Endothelial cell of umbilical vein (primary cell): ENCODE measurements around the gene GRIA4.

Source experiments
- CTCF ChIP-seq, 2 donors: IDR thresholded peaks; 1 replicate in 1 of 2; 2 replicates in 1 of 2; pipeline ENCODE4 v1.5.1; 2011; ENCODE audit warnings: low read length in 2 of 2, mild to moderate bottlenecking in 2 of 2, moderate library complexity in 2 of 2, control low read depth in 1 of 2, inconsistent platforms in 1 of 2, low read depth in 1 of 2; ENCODE audit not compliant: insufficient read depth in 1 of 2; ENCODE audit errors: extremely low read depth in 1 of 2
- EZH2 ChIP-seq: IDR thresholded peaks from 2 replicates; pipeline ENCODE4 v1.6.1; 2012; ENCODE audit warnings: borderline replicate concordance, low read depth, mild to moderate bottlenecking, moderate library complexity, low read length, inconsistent platforms; ENCODE audit not compliant: severe bottlenecking
- FOS ChIP-seq: IDR thresholded peaks from 2 replicates; pipeline ENCODE4 v1.6.1; 2011; ENCODE audit warnings: mild to moderate bottlenecking, low read length, moderate library complexity, borderline replicate concordance; ENCODE audit not compliant: insufficient read depth
- MAX ChIP-seq: IDR thresholded peaks from 2 replicates; pipeline ENCODE4 v1.6.1; 2011; ENCODE audit not compliant: insufficient read depth, insufficient read length
- MYC ChIP-seq: IDR thresholded peaks from one replicate; pipeline ENCODE4 v1.6.1; 2011; ENCODE audit warnings: mild to moderate bottlenecking, low read depth, low read length
- POLR2A ChIP-seq: IDR thresholded peaks from 2 replicates; pipeline ENCODE4 v1.6.1; 2012; ENCODE audit warnings: low read depth, mild to moderate bottlenecking, control low read depth, low read length
- POLR2AphosphoS5 ChIP-seq: IDR thresholded peaks from 2 replicates; pipeline ENCODE4 v1.6.1; 2012; ENCODE audit warnings: low read depth, mild to moderate bottlenecking, control low read depth, low read length, moderate library complexity; ENCODE audit not compliant: insufficient read depth

GRCh38 chr11:105863523-105863922, 253.7 kb downstream of the GRIA4 start:
- no peak for TF ChIP-seq POLR2A
- TF ChIP-seq CTCF (IDR thresholded peaks at IDR 0.05; ENCODE audit: extremely low read depth in 1 of 2, insufficient read depth in 1 of 2, low read depth in 1 of 2, low read length in 2 of 2) = no peak
- TF ChIP-seq EZH2 = no peak
- no peak for TF ChIP-seq POLR2AphosphoS5
- no peak for TF ChIP-seq FOS
- no peak for TF ChIP-seq MAX
- TF ChIP-seq MYC = no peak
